GM18499 (cell line): ENCODE data around the gene C12orf43.

Experiments used
- ATAC-seq: cut with Tn5 transposase; IDR thresholded peaks from one replicate; pipeline ENCODE4 v1.9.1; 2021; ENCODE audit warnings: moderate number of reproducible peaks; ENCODE audit not compliant: insufficient read depth, unreplicated experiment

The C12orf43 gene

DNA sequence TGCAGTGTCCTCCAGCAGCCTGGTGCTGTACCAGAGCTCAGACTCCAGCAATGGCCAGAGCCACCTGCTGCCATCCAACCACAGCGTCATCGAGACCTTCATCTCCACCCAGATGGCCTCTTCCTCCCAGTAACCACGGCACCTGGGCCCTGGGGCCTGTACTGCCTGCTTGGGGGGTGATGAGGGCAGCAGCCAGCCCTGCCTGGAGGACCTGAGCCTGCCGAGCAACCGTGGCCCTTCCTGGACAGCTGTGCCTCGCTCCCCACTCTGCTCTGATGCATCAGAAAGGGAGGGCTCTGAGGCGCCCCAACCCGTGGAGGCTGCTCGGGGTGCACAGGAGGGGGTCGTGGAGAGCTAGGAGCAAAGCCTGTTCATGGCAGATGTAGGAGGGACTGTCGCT is 15.2 kb downstream of the C12orf43 start:
- no peak for ATAC-seq

DNA sequence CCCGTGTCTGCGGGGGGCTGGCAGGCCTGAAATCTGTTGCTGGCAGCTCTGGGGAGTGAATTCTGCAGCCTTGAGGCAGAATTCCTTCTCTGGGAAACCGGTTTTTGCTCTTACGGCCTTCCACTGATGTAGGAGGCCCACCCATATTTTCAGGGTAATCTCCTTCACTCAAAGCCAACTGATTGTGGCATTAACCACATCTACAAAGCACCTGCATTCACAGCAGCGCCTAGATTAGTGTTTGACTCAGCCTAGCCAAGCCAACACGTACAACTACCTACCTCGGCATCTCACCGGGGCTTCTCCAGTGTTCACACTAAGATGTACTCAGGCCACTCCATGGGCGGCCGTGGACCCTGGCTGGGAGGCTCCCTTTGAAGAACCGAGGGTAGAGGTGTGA is 15.8 kb downstream of the C12orf43 start:
- no peak for ATAC-seq

DNA sequence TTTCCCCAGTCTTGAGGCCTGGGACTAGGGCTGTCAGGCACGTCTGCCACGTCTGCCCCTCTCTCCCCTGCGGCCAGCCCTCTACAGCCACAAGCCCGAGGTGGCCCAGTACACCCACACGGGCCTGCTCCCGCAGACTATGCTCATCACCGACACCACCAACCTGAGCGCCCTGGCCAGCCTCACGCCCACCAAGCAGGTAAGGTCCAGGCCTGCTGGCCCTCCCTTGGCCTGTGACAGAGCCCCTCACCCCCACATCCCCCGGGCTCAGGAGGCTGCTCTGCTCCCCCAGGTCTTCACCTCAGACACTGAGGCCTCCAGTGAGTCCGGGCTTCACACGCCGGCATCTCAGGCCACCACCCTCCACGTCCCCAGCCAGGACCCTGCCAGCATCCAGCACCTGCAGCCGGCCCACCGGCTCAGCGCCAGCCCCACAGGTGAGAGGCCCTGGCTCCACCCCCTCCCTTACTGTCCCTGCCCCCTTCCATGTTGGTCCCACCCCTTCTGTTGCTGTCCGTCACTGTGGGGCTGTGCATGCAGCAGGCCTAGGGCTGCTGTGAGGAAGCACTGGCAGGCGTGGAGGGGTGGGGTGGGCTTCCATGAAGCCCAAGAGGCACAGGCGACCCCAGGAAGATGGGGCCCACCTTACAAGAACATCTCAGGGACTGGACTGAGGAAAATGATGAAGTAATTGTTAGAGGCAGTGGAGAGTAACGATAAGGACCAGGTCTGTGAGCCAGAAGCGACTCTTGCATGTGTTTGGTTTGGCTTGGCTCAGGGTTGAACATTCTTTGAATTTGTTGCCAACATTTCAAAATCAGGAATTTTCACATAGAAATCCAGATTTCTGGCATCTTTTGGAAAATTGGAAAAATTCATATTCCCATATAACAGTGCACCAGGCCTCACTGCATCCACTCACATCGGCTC is 16.8 kb downstream of the C12orf43 start:
- no peak for ATAC-seq

DNA sequence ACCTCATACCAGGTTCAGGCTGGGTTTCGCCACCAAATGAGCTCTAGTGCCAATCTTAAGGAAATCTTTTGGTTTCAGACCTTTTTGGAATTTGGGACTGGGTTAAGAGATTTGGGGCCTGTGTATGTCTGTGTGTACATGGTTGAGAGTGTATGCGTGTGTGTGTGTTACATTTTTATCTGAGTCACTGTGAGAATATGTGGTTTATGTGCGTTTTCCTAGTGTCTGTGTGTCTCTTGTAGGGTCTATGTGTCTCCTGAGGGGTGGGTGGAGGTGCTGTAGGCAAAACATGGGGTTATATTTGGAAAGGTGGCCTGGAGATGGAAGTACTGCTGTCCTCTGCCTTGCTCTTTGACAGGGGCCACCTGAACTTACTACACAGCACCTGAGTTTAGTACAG is 17.9 kb downstream of the C12orf43 start:
- no peak for ATAC-seq

DNA sequence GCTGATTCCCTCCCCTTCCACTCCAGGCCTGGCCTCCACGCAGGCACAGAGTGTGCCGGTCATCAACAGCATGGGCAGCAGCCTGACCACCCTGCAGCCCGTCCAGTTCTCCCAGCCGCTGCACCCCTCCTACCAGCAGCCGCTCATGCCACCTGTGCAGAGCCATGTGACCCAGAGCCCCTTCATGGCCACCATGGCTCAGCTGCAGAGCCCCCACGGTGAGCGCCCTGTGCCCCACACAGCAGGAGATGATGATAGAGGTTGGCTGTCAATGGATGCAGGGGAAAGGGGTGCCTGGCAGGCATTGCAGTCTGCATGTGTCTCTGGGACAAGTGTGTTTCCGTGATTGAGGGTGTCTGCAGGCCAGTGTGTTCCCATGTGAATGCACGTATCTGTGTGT is 18.8 kb downstream of the C12orf43 start:
- ATAC-seq = no peak

DNA sequence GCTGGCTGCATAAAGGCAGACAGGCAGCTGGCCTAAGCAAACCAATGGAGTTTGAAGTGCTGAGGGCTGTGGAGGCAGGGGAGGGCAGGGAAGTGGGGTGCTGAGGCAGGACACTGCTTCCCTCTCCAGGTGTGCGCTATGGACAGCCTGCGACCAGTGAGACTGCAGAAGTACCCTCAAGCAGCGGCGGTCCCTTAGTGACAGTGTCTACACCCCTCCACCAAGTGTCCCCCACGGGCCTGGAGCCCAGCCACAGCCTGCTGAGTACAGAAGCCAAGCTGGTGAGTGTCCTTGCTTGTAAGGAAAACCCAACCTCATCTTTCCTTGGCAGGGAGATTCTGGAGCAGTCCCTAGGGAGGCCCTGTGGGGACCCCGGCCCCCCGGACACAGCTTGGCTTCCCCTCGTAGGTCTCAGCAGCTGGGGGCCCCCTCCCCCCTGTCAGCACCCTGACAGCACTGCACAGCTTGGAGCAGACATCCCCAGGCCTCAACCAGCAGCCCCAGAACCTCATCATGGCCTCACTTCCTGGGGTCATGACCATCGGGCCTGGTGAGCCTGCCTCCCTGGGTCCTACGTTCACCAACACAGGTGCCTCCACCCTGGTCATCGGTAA is 20.0 kb downstream of the C12orf43 start:
- no peak for ATAC-seq

DNA sequence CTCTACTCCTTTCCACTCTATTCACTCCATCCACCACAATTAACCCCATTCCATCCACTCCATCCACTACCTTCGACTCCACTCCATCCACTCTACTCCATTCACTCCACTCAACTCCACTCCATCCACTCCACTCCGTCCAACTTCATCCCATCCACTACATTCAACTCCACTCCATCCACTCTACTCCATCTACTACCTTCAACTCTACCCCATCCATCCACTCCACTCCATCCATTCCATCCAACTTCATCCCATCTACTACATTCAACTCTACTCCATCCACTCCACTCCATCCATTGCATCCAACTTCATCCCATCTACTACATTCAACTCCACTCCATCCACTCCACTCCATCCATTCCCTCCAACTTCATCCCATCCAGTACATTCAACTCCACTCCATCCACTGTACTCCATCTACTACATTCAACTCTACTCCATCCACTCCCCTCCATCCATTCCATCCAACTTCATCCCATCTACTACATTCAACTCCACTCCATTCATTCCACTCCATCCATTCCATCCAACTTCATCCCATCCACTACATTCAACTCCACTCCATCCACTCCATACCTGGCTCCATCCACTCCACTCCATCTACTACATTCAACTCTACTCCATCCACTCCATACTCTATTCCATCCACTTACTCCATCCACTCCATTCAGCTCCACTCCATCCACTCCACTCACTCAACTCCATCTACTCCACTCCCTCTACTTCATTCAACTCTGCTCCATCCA is 21.5 kb downstream of the C12orf43 start:
- no peak for ATAC-seq

DNA sequence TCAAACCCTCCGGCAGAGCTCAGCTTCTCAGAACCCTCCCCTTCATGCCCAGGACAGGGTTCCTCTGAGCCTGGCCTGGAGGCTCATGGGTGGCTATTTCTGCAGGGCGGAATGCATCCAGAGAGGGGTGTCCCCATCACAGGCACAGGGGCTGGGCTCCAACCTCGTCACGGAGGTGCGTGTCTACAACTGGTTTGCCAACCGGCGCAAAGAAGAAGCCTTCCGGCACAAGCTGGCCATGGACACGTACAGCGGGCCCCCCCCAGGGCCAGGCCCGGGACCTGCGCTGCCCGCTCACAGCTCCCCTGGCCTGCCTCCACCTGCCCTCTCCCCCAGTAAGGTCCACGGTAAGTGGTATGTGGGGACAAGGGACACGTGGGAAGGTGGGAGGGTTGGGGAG is 22.2 kb downstream of the C12orf43 start:
- ATAC-seq = no peak

DNA sequence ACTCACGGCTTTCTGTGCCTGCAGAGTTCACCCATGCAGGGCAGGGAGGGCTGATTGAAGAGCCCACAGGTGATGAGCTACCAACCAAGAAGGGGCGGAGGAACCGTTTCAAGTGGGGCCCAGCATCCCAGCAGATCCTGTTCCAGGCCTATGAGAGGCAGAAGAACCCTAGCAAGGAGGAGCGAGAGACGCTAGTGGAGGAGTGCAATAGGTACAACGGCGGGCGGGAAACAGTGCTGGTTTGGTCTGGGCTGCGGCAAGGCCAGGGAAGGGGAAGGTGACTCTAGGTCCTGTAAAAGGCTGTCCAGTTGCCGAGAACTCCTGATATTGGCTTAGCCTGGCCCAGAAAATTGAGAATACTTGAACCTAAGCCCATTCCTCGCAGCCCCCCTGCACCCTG is 22.8 kb downstream of the C12orf43 start:
- no peak for ATAC-seq

DNA sequence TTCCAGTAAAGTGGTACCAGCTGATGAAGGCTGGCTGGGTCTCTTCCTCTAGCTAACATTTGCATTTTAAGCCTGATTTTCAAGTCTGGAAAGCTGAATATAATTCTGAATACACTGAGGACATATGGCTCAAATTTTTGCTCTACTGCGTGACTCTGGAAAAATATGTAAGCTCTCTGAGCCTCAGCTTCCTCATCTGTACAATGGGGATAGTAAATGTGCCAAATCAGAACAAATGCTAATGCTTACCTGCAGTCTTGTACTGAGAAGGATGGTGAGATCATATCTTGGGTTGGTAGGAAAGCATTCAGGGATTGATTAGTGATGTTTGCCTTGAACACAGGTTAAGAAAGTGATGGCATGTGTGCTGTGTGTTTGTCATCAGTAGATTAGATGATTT is 23.3 kb downstream of the C12orf43 start:
- ATAC-seq = no peak

DNA sequence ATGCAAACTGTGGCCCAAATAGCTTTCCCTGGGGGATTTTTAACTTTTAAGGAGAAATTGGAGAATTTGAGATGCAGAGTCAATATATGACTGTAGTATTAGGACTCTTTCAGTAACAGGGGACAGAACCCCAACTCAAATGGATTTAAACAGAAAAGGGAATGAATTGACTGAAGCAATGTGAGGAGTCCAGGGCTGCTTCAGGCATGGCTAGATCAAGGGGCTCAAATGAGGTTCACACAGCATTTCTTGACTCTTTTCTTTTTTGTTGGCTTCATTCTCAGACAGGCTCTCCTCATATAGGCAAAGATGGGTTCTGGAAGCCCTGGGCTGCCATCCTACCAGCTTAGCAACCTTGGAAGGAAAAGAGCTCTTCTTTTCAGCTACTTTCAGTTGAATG is 24.3 kb downstream of the C12orf43 start:
- ATAC-seq = no peak

DNA sequence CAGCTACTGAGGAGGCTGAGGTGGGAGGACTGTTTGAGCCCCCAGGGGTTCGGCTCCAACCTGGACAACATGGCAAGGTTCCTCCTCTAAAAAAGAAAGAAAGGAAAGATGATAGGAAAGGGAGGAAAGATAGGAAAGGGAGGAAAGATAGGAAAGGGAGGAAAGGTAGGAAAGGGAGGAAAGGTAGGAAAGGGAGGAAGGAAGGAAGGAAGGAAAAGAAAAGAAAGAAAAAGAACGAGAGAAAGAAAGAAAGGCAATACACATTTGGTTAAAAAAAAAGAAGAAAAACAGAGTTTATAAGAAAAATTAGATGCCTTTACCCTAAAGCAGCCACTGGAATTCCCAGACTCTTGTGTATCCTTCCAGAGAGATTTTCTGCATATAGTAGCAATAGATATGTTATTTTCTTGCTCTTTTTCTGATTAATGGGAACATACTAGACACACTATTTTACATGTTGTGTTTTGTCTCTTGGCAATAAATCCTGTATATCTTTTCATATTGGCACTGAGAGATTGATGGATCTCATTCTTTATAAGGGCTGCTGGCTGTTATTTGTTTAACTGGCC is 25.7 kb downstream of the C12orf43 start:
- ATAC-seq = no peak

DNA sequence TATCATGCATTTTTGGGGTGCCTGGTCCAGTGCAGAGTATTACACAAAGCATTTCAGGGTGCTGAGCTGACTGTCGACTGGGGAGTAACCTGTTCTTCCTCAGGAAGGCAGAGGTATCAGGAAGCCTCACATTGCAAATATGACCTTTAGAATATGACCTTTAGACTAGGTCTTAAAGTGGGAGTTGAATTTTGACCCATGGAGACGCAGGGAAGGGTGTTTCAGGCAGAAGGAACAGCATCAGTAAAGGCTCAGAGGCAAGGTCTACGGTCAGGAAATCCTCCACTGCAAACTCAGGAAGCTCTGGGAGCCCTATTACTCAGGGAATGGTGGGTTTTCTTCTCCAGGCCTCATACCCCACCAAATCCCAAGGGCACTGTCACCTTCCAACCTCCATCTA is 26.6 kb downstream of the C12orf43 start:
- no peak for ATAC-seq

DNA sequence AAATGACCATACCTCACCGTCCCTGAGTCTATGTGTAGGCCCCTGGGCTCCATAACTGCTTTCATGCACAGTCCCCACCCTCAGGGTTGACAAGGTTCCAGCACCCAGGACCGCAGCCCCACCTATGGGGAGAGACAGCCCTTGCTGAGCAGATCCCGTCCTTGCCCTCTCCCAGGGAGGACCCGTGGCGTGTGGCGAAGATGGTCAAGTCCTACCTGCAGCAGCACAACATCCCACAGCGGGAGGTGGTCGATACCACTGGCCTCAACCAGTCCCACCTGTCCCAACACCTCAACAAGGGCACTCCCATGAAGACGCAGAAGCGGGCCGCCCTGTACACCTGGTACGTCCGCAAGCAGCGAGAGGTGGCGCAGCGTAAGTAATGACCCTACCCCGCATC is 27.6 kb downstream of the C12orf43 start:
- no peak for ATAC-seq

DNA sequence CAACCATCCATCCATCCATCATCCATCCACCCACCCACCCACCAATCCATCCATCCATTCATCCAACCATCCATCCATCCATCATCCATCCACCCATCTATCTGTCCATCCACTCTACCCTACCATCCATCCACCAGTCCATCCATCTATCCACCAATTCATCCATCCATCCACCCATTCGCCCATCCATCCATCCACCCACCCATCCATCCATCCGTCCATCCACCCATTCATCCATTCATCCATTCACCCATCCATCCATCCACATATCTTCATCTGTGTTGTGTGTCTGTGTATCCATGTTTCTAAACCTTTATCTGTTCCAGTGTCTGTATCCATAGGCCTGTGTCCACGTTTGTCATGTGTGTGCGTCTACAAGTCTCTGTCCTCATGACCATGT is 28.1 kb downstream of the C12orf43 start:
- no peak for ATAC-seq

DNA sequence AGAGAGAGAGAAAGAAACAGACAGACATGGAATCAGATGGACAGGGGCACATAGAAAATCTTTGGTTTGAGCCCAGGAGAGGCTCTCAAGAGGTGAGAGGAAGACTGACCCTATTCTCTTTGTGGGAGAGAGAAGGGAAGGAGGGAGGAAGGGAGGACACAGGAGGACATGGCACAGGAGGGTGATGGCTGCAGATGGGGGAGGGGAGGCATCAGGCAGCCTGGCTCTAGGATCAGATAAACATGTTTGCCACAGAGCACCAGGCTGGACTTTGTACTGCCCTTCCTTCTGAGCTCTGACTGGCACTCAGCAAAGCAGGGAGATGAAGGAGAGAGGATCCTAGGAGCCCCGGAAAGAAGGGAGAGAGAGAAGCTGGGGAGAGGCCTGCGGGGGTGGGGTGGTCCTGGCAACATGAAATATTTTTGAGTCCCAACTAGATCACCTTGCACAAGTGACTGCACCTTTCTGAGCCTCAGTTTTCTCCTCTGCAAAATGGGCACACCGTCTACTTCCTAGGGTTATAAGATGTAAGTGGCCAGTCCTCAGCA is 31.9 kb downstream of the C12orf43 start:
- ATAC-seq = no peak

DNA sequence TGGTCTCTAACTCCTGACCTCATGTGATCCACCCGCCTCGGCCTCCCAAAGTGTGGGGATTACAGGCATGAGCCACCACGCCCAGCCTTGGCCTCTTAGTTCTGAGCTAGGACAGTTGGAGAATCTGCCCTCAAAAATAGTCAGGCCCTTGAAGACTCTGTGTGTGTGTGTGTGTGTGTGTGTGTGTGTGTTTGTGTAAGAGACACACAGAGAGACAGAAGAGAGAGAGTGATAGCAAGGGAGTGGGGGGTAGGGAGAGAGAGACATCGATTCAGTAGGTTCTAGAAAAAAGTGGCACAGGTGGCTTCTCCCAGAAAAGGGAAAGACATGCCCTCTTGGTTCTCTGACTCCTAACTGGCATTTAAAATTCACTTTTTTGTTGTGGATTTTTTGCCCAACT is 32.5 kb downstream of the C12orf43 start:
- ATAC-seq = no peak

DNA sequence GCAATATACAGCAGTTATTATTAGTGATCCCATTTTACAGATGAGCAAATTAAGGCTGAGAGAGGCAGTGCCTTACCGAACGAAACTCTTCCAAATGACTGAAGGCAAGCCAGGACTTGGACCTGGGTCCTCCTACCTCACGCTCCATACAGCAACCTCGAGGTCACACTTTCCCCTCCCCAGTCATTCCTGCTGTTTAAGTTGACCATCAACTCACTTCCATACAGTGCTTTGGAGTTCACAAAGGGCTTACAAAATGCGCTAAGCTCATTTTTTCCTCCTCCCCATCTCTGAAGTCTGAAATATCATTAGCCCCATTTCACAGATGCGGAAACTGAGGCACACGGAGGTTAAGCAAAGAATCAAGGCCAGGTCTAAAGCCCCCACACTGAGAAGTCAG is 33.6 kb downstream of the C12orf43 start:
- ATAC-seq = no peak

DNA sequence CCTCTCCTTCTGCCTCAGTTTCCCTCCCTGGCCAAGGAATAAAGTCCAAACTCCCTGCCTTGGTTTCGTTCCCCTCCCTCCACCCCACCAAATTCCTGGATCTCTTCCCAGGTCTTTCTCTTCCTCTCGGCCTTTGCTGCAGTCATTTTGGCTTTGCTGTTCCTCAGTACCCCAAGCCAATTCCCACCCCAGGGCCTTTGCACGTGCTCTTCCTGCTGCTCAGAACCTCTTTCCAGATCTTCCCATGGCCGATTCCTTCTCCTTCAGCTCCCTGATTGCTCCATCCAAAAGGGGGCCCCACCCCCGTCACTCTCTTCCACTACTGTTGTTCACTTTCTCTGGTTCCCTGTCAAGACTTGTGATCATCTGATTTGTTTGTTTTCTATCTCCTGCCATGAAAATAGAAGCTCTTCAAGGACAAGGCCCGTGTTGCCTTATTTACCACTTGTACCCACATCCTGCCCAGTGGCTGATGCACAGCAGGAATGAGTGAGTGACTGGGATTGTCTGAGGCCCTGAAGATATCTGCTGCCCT is 34.8 kb downstream of the C12orf43 start:
- no peak for ATAC-seq

DNA sequence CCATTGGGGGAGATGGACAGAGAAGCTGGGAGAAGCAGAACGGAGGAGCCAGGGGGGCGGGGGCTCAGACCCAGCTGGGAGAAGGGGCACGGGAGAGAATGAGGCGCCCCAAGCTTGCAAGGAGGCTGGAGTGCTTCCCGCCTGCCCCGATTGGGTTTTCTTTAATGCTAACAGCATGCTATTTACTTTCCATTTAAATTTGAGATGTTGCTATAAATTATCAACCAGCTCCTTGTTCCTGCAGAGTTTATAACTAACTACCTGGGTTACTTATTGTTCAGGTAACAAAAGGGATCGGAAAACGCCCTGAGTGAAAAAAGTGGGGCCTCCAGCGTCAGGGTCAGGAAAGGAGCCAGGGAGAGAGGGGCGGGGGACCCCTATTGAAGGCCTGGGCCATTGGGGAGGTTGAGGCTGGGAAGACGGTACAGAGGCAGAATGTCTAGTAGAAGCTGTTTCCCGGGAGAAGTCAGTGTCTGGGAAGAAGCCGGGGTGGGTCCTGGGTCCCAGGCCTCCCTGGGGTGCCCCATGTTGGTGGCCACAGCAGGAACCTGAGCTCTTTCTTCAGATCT is 35.4 kb downstream of the C12orf43 start:
- ATAC-seq = no peak
